HG02623 (cell line): ENCODE measurements around the gene STOML2.
"Not testable (repeated sequence)": the region's sequence is repeated elsewhere in the genome, so short reads cannot be mapped to it uniquely, and the experiment has no call there.

ENCODE experiments used
- ATAC-seq: cut with Tn5 transposase; IDR thresholded peaks from one replicate; pipeline ENCODE4 v1.9.1; 2021; ENCODE audit warnings: moderate library complexity; ENCODE audit not compliant: unreplicated experiment

The STOML2 gene

GRCh38 chr9:35102769-35103659 lies at the start of gene STOML2:
TSS of gene STOML2 (minus strand) at chr9:35103131. CDS start at chr9:35103094, 37 bp downstream.
- ATAC-seq = peak; percentile 94

- ATAC-seq = not testable (repeated sequence)
Measured at GRCh38 chr9:35147941-35148563, 45.1 kb upstream of the STOML2 start.

- no peak for ATAC-seq
Measured at GRCh38 chr9:35142037-35142436, 39.1 kb upstream of the STOML2 start.

- ATAC-seq = no peak
Measured at GRCh38 chr9:35140093-35140492, 37.2 kb upstream of the STOML2 start.

- ATAC-seq = no peak
Measured at GRCh38 chr9:35136866-35137265, 33.9 kb upstream of the STOML2 start.

GRCh38 chr9:35135988-35136387 lies 33.1 kb upstream of the STOML2 start:
- no peak for ATAC-seq

- ATAC-seq = no peak
Measured at GRCh38 chr9:35134920-35135319, 32.0 kb upstream of the STOML2 start.

- peak; percentile 34 for ATAC-seq
Measured at GRCh38 chr9:35116898-35117551, 14.1 kb upstream of the STOML2 start.

GRCh38 chr9:35116539-35116897 lies 13.6 kb upstream of the STOML2 start:
- ATAC-seq = no peak

GRCh38 chr9:35115680-35116538 lies 13.0 kb upstream of the STOML2 start, which contains the start of gene ATOSB:
TSS of gene ATOSB (minus strand) at chr9:35115862. CDS start at chr9:35108274, 7,588 bp downstream.
- ATAC-seq = peak; percentile 51

- no peak for ATAC-seq
Measured at GRCh38 chr9:35114840-35115628, 12.1 kb upstream of the STOML2 start.

- ATAC-seq = no peak
Measured at GRCh38 chr9:35114113-35114839, 11.3 kb upstream of the STOML2 start.

- no peak for ATAC-seq
Measured at GRCh38 chr9:35112257-35113020, 9.5 kb upstream of the STOML2 start.

GRCh38 chr9:35111001-35111933 lies 8.3 kb upstream of the STOML2 start:
- peak; percentile 69 for ATAC-seq

GRCh38 chr9:35110327-35110761 lies 7.4 kb upstream of the STOML2 start:
- ATAC-seq = no peak

- no peak for ATAC-seq
Measured at GRCh38 chr9:35108946-35109575, 6.1 kb upstream of the STOML2 start.

- no peak for ATAC-seq
Measured at GRCh38 chr9:35108461-35108860, 5.5 kb upstream of the STOML2 start.
